Cerebellar cortex (tissue), 1 donor: ENCODE data around the gene BATF.

ENCODE experiments used
- DNase-seq: peaks from one replicate; pipeline ENCODE4 v3.0.0-alpha.2; 2015; ENCODE audit warnings: low spot score

Gene BATF

GRCh38 chr14:75501080-75501479 lies 21.2 kb upstream of the BATF start:
- DNase-seq: no peak

GRCh38 chr14:75504411-75504810 lies 17.9 kb upstream of the BATF start:
- DNase-seq: no peak

GRCh38 chr14:75506930-75507329 lies 15.3 kb upstream of the BATF start:
- DNase-seq: no peak

DNA sequence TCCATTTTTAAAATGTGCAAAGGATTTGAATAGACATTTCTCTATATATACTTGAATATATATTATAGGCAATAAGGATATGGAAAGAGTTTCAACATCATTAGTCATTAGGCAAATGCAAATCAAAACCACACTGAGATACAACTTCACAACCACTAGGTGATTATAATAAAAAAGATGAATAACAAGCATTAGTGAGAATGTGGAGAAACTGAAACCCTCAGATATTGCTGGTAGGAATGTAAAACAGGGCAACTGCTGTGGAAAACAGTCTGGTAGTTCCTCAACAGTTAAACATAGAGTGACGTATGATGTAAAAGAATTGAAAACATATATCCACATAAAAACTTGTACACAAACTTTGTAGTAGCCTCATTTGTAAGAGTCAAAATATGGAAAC lies 11.7 kb upstream of the BATF start:
- DNase-seq: no peak

DNA sequence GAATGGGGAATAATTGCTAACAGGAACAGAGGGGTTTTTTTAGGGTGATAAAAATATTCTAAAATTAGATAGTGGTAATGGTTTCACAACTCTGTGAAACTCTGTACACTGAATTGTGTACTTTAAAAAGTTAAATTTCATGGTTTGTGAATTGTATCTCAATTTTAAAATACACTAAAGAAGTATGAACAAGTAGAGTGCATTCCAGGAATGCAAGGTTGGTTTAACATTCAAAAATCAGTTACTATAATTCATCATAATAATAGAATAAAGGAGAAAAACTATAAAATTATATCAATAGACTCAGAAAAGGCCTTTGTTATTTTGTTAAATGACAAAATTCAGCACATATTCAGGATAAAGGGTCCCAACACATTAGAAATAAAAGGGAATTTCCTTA lies 11.1 kb upstream of the BATF start:
- DNase-seq: no peak

DNA sequence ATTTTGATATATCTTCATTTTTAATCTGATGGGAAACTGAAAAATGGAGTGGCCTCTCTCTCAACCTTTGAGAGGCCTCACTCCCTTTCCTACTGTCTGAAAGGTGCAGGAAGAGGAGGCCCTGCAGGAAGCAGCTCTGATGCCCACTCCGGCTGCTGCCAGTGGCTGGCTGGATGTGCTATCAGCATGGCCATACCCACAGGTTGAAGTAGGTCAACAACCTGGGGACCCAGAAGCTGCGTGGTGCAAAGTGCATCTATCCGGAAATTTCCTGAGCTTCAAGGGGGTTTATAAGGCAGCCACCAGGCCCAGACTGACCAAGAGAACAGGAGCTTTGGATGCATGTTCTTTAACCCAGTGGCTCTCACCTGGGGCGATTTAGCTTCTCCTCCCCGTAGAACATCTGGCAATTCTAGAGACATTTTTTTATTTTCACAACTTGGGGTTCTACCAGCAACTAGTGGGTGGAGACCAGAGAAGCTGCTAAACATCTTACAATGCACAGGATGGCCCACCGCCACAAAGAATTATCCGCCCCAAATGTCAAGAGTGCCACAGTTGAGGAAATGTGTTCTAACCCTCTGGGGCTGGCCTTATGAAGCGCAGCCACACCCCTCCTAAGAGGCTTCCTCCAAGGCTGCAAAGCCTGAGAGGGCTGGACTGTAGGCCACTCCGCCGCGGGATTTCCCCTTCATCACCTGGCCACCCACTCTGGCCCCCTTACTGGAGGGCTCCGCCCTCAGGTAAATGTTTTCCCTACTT lies 8.2 kb upstream of the BATF start:
- DNase-seq: no peak

- no peak for DNase-seq
Measured at GRCh38 chr14:75514673-75515628, 7.3 kb upstream of the BATF start.

DNA sequence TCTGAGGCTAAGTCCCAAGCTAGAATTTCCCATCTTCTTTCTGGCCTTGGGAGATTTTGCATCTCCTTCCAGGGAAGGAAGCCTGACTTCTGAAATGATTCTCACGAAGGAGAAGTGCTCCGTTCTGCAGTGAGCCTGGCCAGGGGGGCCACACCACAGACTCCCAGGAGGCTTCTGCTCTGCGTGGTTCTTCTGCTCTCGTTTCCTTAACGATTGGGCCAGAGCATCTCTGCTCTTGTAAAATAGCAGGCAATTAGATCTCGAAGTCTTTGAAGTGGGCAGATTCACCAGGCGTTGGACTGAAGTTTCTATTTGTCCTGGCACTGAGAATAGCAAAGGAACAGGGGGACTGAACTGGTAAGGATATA lies 6.7 kb upstream of the BATF start:
- no peak for DNase-seq

GRCh38 chr14:75518625-75519024 lies 3.6 kb upstream of the BATF start:
- DNase-seq: peak; percentile 3

DNA sequence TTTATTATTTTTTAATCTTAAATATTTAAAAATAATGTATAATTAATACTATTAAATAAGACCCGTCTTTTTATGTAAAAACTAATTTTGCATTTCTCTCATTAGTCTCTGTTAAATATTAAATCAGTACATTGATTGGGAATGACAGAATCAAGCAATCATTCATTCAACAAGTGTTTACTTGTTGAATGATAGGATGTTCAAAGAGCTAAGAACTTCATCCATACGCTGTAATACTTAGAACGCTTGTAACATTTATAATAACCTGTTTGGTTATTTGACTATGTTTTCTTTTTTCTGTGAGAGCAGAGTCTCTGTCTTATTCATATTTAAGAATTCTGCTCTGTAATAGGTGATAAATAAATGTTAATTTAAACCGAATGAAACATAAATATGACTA lies 2.9 kb upstream of the BATF start:
- DNase-seq: no peak

DNA sequence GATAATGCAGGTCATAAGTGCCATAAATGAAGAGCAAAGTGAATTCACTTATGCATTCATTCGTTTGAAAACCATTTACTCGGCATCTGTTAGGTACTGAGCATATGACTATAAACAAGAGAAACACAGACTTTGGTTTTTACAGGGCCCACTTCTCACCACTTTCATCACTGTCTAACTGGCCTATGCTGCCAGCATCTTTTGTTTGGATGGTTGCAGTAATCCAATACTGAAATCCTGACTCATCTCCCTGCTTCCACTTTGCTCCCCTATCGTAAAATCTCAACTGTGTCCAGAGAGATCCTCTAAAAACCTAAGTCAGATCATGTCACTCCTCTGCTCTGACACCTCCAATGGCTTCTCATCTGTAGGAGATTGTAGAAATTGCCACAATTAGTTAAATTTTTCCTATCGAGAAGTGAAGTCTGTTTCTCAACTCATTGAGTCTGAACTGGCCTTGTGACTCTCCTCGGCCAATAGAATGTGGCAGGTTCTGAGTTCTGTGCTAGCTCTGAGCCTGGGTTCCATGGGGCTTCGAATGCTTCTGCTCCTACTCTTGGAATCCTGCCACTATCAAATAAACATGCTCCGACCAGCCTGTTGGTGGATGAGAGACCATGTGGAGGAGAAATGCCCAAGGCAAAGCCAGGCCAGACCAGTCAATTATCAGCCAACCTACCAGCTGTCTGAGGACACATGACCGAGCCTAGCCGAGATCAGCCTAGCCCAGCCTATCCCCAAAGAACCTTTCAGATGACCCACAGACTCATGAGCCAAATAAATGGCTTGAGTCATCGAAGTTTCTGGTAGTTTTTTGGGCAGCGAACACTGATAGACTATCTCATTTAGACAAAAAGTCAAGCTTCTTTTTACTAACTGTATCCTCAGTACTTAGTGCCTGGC lies 2.2 kb upstream of the BATF start:
- no peak for DNase-seq

DNA sequence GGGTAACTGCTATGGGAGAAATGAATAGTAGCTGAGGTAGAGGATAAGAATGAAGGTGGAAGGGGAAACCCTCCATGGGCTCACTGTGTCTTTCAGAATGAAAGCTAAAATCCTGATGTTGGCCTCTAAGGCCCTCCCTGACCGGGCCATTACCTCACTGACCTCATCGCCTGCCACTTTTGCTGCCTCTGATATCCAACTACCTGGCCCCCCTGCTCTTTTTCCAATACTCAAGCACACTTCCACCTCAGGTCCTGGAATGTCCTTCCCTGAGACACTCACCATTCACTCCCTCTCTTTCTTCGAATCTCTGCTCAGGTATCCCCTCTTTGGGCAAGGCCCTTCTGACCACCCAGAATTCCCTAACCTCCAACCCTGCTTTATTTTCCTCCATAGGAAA lies 1.4 kb upstream of the BATF start:
- no peak for DNase-seq

DNA sequence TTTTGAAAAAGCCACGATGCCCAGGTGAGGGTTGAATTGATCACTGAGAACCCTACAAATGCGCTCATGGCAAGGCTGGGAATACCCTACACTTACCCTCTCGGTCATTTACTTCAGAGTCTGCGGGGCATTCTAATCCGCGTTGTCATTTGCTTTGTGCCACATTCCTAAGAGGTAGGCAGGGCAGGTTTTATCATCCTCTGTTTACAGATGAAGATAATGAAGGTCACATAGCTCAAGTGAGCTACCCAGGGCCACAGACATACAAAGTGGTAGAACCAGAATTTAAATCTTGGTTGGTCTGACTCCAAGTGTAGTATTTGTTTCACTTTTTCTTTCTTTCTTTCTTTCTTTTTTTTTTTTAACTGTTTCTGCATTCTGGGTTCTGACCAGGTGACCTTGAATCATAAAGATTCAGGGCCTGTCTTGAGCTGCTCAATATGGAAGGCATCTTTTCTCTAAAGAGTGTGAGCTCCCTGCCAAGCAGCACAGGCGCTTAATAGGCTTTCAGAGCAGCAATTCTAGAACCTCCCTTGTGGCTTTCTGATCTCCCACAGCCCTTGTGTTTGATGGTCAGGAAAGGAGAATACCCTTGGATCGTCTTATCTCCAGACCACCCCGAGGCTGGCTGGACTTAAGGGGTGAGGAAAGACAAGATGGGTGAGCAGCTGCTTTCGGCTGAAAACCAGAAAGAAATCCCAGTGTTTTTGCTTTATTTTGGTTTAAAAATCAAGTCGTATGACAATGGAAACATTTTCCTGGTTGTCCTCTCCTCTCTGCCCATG lies 662 bp upstream of the BATF start:
- DNase-seq: no peak

- no peak for DNase-seq
Measured at GRCh38 chr14:75522983-75523318, 682 bp downstream of the BATF start.

- no peak for DNase-seq
Measured at GRCh38 chr14:75523771-75524171, 1.5 kb downstream of the BATF start.

DNA sequence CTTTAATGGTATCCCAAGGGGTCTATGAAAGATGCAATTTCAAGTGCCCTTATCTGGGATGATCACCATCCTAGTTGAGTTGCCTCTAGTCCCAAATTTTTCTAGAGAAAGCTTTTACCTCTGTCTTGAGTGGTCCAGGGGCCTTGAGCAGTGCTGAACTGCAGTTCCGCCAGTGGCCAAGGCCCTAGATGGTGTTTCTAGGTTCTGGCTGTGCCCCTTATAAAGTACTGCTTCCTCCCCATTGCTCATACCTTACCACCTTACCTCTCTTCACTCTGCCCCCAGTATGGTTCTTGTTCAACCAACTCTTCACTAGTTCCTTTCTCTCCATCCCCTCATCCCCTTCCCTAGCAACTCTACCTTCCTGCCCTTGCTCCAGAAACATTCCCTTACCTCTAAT lies 3.7 kb downstream of the BATF start:
- DNase-seq: no peak

- no peak for DNase-seq
Measured at GRCh38 chr14:75527449-75528163, 5.3 kb downstream of the BATF start.

GRCh38 chr14:75531256-75531655 lies 9.0 kb downstream of the BATF start:
- DNase-seq: no peak

DNA sequence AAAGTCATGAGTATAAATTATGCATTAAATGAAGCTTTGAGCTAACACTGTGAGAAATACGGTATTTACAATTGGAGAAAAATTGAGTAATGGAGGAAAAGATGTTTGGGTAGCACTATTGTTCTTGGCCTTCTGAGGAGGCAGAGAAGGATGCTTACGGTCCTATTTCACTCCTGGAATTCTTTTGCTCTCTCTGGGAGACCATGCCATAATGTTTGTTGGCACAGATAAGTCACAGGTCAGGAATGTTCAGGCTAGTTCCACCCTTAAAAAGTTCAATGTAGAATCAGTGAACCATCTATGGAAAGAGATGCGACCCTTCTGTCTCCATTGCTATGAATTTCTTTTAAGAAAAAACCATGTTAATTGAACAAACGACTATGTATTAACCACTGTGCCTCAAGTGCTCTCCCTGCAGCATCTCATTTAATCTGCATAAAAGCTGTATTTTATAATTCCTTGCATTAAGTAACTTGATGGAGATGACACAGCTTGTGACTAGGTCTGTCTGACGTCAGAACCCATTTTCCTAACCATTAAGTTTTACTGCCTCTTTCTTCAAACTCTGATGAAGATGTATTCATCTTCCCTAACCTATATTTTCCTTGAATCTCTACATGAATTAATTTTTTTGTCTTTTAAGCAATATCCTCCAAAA lies 9.5 kb downstream of the BATF start:
- DNase-seq: no peak

DNA sequence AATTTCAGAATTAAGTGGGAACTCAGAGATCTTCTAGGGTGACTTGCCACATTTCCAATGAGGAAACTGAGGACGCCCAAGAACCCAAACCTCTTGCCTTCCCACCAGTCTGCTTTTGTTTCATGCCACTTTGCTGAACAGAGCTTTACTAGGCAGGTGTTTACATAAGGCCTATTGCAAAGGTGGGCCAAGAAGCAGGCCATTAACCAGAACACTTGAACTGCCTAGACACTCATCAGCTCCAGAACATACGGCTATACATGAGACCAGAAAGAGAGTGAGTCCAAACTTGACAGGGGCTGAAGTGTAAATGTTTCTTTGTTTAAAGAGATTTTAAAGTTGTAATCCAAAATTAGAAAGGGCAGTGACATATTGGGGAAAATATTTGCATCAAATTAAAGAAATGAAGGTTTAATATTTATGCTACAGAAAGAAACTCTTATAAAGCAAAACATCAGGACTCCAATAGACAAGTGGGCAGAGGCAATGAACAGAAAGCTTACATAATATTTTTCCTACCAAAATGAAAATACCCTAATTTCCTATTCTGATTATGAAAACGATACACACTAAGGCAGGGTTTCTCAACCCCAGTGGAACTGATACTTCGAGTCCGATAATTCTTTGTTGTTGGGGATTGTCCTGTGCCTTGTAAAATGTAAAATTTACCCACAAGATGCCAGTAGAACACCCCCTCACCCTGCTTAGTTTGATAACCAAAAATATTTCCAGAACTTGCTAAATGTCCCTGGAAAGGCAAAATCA lies 11.7 kb downstream of the BATF start:
- DNase-seq: no peak
